Gastroesophageal sphincter (tissue), 4 donors: ENCODE data around the gene PCDH17. TPM values are rescaled to one million over a fixed set of nuclear protein-coding genes. Genes with fewer than 3 reads are reported as not detected.

Experiments used
- ATAC-seq: fragments of 150-250 bp; one replicate; pipeline ENCODE4 v1.9.1; 2016; ENCODE audit warnings: mild to moderate bottlenecking, moderate library complexity
- H3K27ac ChIP-seq, 4 donors: fragments of 200-600 bp; sonication (generic) in 3 of 4; 1 replicate in 3 of 4; 2 replicates in 1 of 4; pipeline ENCODE4 v1.5.1; 2016 to 2019
- H3K27me3 ChIP-seq: fragments of 200-600 bp; sonication (generic); one replicate; pipeline ENCODE4 v1.5.1; 2019
- H3K36me3 ChIP-seq, 2 donors: fragments of 200-600 bp; sonication (generic); one replicate each; pipeline ENCODE4 v1.5.1; 2019; ENCODE audit warnings: control low read depth in 1 of 2
- H3K4me1 ChIP-seq, 3 donors: fragments of 200-600 bp; sonication (generic); 1 replicate in 2 of 3; 2 replicates in 1 of 3; pipeline ENCODE4 v1.5.1; 2016 to 2019; ENCODE audit warnings: control low read depth in 2 of 3
- H3K4me3 ChIP-seq, 2 donors: fragments of 200-600 bp; sonication (generic); one replicate each; pipeline ENCODE4 v1.5.1; 2019; ENCODE audit warnings: mild to moderate bottlenecking in 1 of 2, moderate library complexity in 1 of 2
- H3K9me3 ChIP-seq, 3 donors: fragments of 200-600 bp; sonication (generic); one replicate each; pipeline ENCODE4 v1.5.1; 2017 to 2019; ENCODE audit warnings: control low read depth in 2 of 3
- CTCF ChIP-seq, 4 experiments: fragments of 200-600 bp in 2 of 4; fragments of 450-650 bp in 2 of 4; sonication (generic) in 1 of 4; IDR thresholded peaks; one replicate each; pipeline ENCODE4 v1.5.1; 2017 to 2019; ENCODE audit warnings: antibody characterized with exemption in 4 of 4, mild to moderate bottlenecking in 2 of 4, moderate library complexity in 2 of 4
- EP300 ChIP-seq: sonication (generic); formaldehyde crosslinking; IDR thresholded peaks from one replicate; pipeline ENCODE4 v1.6.1; 2017; ENCODE audit warnings: antibody characterized with exemption, mild to moderate bottlenecking
- POLR2A ChIP-seq, 2 donors: fragments of 450-650 bp; IDR thresholded peaks; one replicate each; pipeline ENCODE4 v1.6.1; 2017; ENCODE audit warnings: antibody characterized with exemption in 2 of 2, mild to moderate bottlenecking in 2 of 2, moderate library complexity in 1 of 2
- POLR2AphosphoS5 ChIP-seq: sonication (generic); formaldehyde crosslinking; IDR thresholded peaks from one replicate; pipeline ENCODE4 v1.6.1; 2017; ENCODE audit warnings: antibody characterized with exemption
- WGBS, 2 donors: methylation state at CpG; one replicate each; pipeline ENCODE4 v1.1.5; 2018; ENCODE audit warnings: low coverage in 1 of 2; 5-methylcytosine and 5-hydroxymethylcytosine counted together
- total RNA-seq, 4 donors: library from RNA; depleted of rRNA; stranded (reverse); fragments of >200 nt; gene quantifications; one replicate each; pipeline ENCODE4 v1.1.0, GENCODE V29; 2016

The PCDH17 gene
- 1 to 10 TPM; 3.9 to 7.8 (median 4.8) TPM for total RNA-seq

GRCh38 chr13:57631596-57632275 is at the start of gene PCDH17:
TSS of gene PCDH17 (plus strand) at chr13:57631744. CDS start at chr13:57632547, 803 bp downstream.
- Histone ChIP-seq H3K27me3 (peaks cover 88% of the 10 kb centered on the region), H3K27ac (peak within 1 kb of the TSS in 3 of 4 donors; percentile 67 to 80 (median 78)), H3K36me3 (no peaks in the 10 kb centered on the region), H3K4me1 (peaks cover 0 to 44% (median 0%) of the 10 kb centered on the region in 3 donors), H3K4me3 (peak within 1 kb of the TSS; percentile 41 to 53), H3K9me3 (peaks cover 0 to 9% (median 0%) of the 10 kb centered on the region in 3 donors)
- peak; percentile 25 for ATAC-seq
- no peak for TF ChIP-seq EP300
- no peak for TF ChIP-seq POLR2AphosphoS5
- no peak for TF ChIP-seq POLR2A (IDR thresholded peaks at IDR 0.05)
- no peak for TF ChIP-seq CTCF (IDR thresholded peaks at IDR 0.05)
- WGBS, 2 donors: 1 to 2% methylated on average over 9 to 28 of the region's 33 CpGs

DNA sequence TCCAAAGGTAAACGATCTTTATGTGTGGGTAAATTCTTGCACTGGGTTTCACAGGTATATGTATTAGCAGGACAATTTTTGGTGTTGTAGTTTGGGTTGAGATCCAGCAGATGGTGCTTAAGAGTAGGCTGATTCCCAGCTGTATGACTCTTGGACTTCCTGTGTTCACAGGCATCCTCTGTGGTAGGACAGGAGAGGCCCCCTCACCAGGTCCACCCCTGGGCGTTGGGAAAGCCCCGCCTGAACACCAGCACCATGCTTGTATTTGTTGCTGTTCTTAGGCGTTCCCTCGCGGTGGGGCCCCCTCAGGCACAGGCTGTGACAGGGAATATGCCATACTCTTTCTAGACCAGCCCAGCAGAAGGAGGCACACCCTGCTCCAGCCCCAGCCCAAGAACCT is 49.5 kb upstream of the PCDH17 start:
- no peak overlapping the region for H3K27ac ChIP-seq
- no peaks in the 10 kb centered on the region for H3K36me3 ChIP-seq
- 60 to 65% methylated on average over 1 to 5 of the region's 6 CpGs for WGBS, 2 donors
- no peaks in the 10 kb centered on the region for H3K9me3 ChIP-seq
- TF ChIP-seq POLR2A (IDR thresholded peaks at IDR 0.05): no peak
- TF ChIP-seq POLR2AphosphoS5: no peak
- no peak for TF ChIP-seq CTCF (IDR thresholded peaks at IDR 0.05)
- TF ChIP-seq EP300: no peak
- no peak for ATAC-seq
- H3K27me3 ChIP-seq: peaks cover 5% of the 10 kb centered on the region
- H3K4me3 ChIP-seq: no peak overlapping the region
- H3K4me1 ChIP-seq: no peaks in the 10 kb centered on the region

DNA sequence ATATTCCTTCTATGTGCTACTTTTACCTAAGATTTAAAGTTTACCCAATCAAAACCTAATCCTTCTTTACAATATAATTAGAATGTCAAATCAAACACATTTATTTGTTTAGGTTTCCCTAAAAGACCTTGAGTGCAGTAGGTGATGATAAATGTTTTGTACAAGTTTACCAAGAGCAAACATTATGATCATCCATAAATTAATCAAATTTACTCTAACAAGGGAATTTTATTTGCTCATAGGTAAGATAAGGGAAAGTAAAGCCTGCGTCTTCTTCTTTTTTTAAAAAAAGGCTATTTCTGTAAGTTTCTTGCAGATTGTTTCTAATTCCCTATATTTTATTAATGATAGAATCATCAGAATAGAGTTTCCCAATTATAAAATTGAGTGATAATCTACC is 48.0 kb upstream of the PCDH17 start:
- ATAC-seq: no peak
- Histone ChIP-seq H3K27me3 (peaks cover 5% of the 10 kb centered on the region), H3K4me1 (no peaks in the 10 kb centered on the region), H3K27ac (no peak overlapping the region), H3K9me3 (no peaks in the 10 kb centered on the region), H3K4me3 (no peak overlapping the region), H3K36me3 (no peaks in the 10 kb centered on the region)
- no peak for TF ChIP-seq POLR2A (IDR thresholded peaks at IDR 0.05)
- WGBS, 2 donors: 27 to 30% methylated on average over 1 of the region's 1 CpG

- no peaks in the 10 kb centered on the region for H3K9me3 ChIP-seq
- no peaks in the 10 kb centered on the region for H3K27me3 ChIP-seq
- TF ChIP-seq EP300 (no peak), POLR2A (IDR thresholded peaks at IDR 0.05) (no peak), CTCF (IDR thresholded peaks at IDR 0.05) (no peak), POLR2AphosphoS5 (no peak)
- H3K36me3 ChIP-seq: no peaks in the 10 kb centered on the region
- WGBS, 2 donors: 64 to 67% methylated on average over 3 of the region's 3 CpGs
- H3K4me3 ChIP-seq: no peak overlapping the region
- no peak overlapping the region for H3K27ac ChIP-seq
- H3K4me1 ChIP-seq: no peaks in the 10 kb centered on the region
- ATAC-seq: no peak
Observed at GRCh38 chr13:57588639-57589038, 42.9 kb upstream of the PCDH17 start.

- WGBS, 2 donors: 75 to 78% methylated on average over 1 of the region's 1 CpG
- no peaks in the 10 kb centered on the region for H3K9me3 ChIP-seq
- no peaks in the 10 kb centered on the region for H3K27me3 ChIP-seq
- no peaks in the 10 kb centered on the region for H3K4me1 ChIP-seq
- no peak for TF ChIP-seq EP300
- no peak for TF ChIP-seq CTCF (IDR thresholded peaks at IDR 0.05)
- TF ChIP-seq POLR2AphosphoS5: no peak
- TF ChIP-seq POLR2A (IDR thresholded peaks at IDR 0.05): no peak
- no peak overlapping the region for H3K27ac ChIP-seq
- ATAC-seq: no peak
- no peak overlapping the region for H3K4me3 ChIP-seq
- H3K36me3 ChIP-seq: no peaks in the 10 kb centered on the region
Observed at GRCh38 chr13:57595775-57596174, 35.8 kb upstream of the PCDH17 start.
